ENCODE results near the gene ZNF181.

DNA sequence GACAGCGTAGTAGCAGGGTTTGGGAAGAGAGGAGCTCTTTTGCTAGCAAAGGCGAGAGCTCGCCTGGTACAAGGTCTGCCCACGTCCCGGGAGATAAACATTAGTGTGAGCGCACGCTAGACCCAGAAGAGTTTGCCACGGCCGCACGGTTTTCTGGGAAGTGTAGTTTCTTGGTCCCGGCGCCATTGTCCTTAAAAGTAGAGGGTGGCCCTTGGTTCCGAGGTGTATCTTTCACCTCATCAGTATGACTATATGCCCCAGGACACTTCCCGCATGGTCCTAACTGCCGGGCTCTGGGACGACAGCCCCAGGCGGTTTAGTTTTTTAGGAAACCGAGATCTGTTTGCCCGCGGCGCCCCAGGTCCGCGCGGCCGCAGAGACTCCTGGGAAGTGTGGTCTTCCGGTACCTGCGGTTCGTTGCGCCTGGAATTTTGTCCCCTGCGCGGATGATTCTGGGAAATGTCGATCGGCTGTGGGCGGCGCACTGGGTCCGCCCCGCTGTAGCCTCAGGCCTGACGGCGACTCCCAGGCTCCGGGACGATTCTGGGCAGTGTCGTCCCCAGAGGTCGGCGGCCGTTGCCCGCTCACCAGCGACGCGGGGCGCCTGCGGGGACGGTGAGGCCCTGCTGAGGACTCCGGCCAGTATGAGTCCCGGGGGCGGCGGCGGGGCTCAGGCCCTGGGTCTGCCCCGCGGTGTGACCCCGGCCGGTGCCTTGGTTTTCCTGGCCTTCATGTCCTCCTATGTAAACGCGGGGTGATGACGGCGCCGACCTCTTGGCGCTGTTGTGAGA lies at the start of gene ZNF181:
- TF ChIP-seq, protein P1, sequence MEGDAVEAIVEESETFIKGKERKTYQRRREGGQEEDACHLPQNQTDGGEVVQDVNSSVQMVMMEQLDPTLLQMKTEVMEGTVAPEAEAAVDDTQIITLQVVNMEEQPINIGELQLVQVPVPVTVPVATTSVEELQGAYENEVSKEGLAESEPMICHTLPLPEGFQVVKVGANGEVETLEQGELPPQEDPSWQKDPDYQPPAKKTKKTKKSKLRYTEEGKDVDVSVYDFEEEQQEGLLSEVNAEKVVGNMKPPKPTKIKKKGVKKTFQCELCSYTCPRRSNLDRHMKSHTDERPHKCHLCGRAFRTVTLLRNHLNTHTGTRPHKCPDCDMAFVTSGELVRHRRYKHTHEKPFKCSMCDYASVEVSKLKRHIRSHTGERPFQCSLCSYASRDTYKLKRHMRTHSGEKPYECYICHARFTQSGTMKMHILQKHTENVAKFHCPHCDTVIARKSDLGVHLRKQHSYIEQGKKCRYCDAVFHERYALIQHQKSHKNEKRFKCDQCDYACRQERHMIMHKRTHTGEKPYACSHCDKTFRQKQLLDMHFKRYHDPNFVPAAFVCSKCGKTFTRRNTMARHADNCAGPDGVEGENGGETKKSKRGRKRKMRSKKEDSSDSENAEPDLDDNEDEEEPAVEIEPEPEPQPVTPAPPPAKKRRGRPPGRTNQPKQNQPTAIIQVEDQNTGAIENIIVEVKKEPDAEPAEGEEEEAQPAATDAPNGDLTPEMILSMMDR (IDR thresholded peaks at IDR 0.05) = peak in 1 of 4 donors; percentile 3
- TF ChIP-seq POLR2A (IDR thresholded peaks at IDR 0.05) = peak; percentile 82
